ENCODE data around the gene REG3G.

The REG3G gene

DNA sequence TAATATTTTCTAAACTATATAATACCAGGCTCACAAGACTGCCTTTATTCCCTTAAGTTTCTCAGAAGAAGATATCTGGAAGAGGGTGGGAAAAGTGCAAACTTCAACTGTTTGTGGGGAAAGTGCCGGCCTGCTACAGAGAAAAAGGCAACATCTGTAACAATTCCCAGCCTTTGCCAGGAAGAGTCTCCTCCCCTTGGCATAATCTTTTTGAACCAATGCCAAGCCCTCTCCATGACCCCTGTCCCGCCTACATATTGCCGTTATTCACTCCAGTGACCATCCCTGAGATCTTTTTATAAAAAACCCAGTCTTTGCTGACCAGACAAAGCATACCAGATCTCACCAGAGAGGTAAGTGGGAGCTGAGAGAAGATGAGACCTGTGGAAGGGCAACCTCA, at the start of gene REG3G:
TSS of gene REG3G (plus strand) at position 282 of the 400 bp plus-strand sequence. CDS start 392 bp downstream, outside the sequence.
- no peak for DNase-seq

DNA sequence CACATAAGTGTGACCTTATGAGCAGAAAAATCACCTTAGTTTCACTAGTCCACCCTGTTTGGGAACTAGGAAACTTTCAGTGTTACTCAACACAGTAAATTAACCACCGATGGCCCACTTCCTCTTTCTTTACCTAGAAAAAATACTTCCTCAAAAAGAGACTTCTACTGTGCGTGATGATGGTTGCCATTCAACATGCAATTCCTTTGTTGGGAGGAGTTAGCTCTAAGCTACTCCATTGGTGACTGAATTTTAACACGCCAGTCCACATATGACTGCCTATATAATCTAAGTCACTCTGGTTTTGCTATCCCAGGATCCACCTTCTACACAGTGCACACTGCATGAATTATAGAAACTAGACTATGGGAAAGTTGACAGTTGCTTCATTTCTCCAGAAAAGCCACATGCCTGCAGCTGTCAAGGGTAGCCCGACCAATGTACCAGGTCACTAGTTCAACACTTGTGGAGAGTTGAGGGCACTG, 47.8 kb upstream of the REG3G start:
- no peak for DNase-seq

DNA sequence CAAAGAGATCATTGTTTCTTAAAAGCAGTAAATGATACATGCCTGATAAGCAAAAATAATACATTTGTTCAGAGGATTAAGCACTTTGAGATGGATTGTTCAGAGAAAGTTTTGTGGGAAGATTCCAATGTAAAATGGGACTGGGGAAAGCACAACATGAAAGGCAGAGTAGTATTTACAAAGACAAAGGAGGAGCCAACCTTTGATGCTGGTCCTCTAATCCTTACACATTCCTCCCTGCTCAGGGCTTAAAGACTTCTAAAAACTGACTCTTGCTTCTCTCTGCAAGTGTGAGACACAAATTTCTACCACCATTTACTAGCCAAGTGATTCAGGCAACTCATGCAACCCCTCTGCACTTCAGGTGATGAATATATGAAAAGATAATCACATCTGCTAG, 47.2 kb upstream of the REG3G start:
- no peak for DNase-seq

DNA sequence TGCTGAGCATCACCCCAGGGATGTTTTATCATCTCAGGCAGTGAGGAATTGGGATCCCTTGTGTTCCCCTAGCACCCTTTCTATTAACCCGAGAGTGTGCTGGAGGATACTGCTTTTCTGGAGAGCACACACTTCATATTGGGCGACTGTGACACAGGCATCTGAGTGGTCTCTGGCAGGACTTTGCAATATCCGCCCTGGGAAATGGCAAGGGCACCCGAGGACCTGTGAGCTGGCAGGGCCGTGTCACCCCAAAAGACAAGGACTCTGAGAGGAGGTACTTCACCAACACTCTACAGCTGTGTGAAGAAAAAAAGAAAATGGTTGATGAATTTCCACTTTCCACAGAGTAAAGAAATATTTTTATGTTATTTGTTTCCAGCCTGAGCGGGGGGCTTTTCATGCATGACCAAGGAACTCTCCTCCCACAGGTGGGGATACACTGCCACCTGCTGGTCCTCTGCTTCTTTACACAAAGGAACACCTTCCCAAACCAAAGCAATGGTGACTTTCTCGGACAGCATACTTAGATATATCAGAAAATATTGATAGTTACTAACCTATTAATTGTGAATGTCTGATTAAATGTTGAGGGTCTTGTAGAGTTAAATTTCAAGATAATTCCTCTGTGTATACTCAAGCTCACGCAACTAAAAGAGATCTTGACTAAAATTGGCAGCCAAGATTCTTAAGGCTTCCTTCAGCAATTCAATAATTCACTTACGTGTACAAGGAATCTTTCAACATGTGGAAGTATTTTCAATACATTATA, 45.9 kb upstream of the REG3G start:
- no peak for DNase-seq

DNA sequence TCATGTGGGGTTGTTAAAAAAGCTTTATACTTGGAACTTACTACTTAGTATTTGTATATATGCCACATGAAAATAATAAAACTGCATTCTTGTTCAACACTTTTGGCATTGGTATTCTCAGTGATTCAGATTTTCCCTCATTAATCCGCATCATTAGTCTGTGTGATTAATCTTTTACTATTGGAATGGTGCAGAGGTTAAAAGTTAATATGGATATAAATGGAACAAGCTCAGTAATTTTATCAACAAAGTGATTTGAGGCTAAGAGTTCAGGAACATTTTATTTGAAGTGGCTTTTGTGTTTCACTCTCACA, 45.4 kb upstream of the REG3G start:
- DNase-seq, result no peak

DNA sequence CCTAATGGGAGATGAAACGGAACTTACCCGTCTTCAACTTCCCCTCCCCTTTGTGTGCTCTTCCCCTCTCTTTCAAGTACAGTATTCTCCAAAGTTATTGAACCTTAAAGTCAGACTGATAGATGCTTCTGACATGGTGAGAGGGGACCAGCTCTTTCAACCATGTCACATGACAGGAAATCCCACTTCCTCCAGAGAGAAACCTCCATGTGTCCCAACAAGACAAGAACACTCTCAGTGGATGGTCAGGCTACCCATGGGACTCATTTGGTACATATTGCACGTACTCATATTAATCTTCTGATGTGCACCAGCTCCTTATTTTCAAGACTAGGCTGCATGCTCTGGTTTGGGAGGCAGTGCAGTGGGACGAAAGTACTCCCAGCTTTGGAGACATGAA, 44.6 kb upstream of the REG3G start:
- no peak for DNase-seq

DNA sequence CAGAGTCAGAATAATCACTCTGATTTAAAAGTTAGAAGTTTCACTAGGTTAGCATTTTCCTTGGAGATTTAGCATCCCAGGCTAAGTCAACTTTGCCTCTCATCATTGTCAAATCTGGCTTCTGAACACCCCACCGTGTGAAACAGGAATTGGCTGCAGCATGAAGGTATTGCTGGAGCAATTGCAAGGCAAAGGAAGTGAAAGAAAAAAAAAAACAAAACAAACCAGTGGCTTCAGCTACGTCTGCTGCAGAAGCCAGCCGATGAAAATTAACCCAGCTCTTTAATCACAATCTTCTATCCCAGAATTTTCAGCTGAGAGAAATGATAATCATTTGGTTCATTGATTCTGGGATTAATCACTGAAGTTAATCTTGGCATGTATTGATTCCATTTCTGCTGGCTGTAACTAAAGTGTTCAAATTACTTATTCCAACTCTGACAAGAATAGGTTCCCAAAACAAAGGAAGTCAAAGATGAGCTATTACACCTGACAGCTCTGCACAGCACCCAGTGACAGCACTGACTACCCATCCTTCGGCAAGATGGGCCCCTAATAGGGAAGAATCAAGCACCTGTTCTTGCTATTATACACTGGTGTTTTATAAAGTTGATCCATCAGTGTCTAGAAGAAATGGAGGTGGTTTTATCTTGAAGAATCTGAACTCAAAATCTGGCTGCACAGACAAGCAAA, 42.7 kb upstream of the REG3G start:
- DNase-seq, result no peak

DNA sequence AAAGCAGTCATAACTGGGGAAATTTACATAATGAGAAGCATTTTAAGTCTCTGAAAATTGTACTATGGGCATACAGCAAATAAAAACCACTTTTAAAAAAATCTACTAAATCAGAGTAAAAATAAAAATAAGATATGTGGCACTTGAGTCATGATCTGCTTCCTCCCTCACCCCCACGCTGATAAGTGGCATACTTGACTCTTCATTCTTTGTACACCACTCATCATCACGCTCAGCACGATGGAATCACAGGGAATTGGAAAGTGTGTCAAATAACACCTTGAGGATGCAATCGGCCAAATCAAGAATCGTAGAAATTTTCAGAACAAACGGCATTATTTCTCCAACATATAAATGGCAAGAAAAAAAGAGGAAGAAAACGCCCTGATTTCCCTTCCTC, 41.1 kb upstream of the REG3G start:
- no peak for DNase-seq

DNA sequence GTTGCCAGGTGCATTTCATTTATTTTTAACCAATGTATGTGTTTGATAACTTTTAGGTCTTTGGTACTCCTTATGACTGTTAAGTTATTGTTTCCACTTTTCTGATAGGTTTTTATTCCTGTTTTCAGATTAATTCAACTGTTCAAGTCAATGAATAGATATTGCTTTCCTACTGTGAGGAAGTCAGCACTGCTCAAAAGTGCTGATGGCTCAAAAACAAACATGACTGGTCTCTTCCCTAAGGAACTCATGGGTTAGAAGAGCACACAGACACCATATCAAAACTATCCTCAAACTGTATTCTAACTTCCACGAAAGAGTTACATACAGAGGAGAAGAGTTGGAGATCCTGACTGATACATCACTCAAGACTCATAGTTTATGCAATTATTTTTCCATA, 39.9 kb upstream of the REG3G start:
- DNase-seq, result no peak

DNA sequence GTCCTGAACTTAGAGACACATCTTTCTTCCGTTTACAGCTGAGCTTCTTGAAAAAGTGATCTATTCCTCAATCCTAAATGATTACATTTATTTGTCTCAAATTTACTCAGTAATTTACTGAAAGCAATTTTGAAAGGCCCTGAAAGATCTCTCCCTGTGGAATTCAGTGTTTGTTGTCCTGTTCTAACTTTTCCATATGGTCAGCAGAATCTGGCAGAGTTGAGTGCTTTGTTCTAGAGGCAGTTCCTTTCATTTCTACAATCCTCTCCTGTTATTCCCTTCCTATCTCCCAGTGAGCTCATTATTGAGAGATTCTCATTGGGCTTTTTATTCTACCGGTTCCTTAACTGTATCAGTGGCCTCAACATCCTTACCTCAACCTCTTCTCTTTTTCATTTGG, 36.5 kb upstream of the REG3G start:
- DNase-seq, result no peak

DNA sequence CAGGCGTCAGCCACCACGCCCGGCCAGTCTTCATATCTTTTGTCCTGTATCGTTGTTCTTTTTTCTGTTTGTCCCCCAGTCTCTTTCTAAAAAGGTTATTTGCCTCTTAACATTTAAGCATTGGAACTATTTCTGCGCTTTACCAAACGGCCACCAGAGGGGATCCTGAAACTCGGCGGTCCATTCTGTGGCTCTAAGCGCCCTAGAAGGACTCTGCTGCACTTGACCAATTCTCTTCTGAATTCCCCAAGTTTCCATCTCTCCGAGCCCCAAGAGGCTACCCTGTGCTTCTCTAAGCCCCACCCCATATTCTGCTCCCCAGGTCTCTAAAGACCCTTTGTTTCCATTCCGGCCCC, 33.1 kb upstream of the REG3G start:
- DNase-seq, result no peak

DNA sequence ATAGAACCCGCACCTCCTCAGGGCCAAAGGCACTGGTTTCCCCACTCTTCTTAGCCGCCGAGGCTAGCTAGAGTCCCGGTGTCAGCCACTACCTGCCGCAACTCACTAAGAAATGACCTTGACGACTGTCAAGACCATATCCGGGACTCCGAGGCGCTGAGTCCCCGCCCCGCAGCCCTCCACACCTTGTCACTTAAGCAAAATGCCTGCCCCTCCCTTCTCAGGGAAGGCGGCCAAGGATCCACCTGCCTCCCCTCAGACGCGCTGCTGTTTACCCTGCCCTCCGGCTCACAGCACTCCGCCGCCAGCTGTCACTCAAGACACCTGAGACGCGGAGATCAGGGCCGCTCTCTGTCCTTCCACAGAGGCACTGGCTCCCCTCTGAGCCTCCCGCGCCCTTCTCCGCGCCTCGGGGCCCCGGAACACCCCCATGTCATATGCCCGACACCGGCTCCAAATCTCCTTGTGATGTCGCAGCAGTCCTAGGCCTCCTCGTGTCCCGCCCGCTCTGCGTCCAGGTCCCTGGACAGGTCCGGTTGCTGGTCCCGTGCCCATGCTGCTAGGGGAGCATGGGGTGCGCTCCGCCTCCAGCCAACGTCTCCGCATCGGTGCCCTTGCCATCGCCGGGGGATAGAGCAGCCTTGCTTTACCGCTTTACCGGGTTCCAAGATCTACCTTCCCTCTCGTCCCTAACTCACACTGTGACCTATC, 32.5 kb upstream of the REG3G start:
- DNase-seq, result no peak

DNA sequence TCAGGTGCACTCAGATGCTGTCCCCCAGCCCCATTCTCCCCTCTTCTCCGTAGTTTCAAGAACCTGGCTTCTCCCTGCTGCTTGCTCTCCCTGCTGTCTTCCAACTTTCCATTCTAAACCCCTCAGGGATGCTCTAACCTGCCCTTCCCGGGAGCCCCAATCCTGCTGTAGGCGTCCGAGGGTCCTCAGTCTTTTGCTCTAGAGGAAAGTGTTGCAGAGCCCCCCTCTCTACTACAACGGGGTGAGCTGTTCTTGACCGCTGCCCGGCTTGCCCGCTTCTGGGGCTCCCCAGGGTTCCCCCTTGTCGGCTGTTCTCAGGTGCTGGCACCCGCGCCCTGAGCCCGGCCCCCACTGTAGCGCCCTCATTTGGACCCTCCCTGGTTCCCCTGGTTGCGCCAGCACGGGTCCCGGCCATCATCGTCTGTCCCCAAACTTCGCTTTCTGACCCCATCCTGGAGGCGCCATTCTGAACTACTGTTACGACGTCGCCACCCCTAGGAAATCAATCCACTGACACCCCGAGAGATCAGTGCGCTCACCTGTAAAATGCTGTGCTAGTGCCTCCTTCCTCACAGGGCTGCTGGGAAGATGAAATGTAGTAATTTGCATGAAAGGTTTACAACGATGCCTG, 31.9 kb upstream of the REG3G start:
- no peak for DNase-seq

DNA sequence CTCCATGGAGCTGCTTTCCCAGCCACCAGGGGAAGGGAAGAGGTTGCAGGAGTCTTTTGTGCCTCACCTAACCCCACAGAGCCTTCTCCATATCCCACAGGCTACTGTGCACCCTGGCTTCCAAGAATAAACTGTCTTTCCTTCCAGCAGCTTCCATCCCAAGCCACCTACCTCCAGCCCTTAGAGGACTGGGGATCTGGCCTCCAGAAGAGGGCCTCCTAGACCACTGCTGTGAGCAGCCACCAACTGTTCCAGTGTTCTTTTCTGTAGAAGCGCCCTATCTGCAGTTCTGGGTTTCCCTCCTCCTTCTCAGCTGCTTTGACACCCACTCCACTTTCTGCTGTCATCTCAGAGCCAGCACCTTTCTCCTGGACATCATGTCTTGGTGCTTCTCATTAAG, 30.7 kb upstream of the REG3G start:
- DNase-seq, result no peak

DNA sequence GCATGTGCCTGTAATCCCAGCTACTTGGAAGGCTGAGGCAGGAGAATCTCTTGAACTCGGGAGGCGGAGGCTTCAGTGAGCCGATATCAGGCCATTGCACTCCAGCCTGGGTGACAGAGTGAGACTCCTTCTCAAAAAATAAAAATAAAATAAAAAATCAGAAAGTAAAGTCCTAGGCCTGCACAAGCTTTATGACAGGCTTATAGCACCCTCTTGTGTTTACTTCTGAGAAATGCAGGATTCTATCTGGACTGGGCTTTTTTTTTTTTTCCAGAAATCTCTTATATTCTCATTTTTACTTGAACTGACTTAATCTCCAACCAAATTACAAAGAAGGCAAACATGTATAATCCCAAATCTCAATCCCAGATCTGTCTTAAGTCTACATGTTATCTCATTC, 26.1 kb upstream of the REG3G start:
- DNase-seq, result no peak

DNA sequence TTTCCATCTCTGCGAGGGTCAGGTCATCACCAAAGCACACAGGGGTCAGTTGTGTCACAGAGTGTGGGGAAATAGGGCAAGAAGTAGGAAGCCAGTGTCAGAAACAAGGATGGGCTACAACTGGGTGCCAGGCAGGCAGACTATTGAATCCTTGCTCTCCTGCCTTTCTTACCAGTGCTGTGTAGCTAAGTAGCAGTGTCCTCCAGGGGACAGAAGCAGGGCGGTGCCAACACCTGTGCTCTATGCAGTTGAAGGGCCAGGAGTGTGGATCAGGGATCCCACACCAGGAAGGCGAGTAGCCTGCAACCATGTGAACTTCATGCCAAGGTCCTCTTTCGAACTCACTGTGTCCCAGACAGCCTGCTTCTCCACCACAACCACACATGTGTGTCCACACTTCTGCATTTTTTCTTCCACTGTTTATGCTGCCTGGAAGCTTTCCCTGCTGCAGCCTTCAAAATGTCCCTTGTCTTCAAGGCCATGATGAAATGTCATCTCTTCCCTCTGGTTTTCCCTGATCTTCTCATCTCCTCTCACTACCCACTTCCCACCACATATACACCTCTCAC, 25.4 kb upstream of the REG3G start:
- DNase-seq, result no peak

DNA sequence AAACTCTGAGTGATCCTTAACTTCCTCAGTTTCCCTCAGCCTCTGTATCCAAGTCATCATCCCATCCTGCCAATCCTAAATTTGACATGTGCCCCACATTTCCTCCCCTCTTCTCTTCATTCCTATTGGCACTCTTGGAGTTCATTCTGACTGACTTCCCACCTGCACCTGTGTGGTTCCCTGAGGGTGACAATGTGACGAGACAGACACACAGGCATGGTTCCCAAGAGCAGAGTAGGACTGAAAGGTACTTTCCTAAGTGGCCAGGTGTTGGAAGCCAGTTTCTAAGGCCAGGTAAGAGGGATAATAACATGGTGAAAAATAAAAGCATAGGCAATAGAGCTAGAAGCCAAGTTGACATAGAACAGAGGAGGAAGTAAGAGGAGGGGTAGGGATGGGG, 24.2 kb upstream of the REG3G start:
- no peak for DNase-seq

DNA sequence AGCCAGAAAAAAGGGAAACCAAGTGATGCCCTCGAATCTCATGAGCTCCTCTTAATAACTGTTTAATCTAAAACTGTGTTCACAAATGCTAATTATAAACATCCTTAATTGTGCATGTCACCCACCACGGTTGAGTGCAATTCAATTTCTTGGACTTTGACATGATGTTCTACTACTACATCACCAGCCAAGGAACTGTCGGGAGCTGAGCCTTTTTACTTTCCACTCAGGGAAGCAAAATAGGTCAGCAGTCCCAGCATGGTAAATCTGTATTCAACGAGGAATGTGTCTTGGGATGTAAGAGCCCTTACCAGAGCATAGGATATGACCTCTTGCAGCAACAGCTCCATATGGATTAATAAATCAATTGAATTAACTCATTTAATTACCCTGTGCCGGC, 20.8 kb upstream of the REG3G start:
- no peak for DNase-seq

DNA sequence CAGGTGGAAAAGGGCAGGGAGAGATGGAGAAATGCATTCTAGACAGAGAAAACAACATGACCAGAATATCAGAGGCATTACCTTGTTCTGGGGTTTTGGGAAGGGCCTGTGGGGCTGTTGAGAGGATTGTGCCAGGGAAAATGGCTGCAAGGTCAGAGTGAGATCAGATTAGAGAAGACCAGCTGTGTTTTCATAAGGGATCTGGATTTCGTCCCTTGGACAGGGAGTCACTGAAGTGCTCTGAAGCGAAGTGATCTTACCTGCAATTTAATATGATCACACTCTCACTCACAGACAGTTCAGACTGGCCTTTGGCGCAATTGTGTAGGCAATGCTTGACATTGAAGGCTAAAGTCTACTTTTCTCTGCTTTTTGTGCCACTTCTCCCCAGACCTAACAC, 20.3 kb upstream of the REG3G start:
- no peak for DNase-seq

DNA sequence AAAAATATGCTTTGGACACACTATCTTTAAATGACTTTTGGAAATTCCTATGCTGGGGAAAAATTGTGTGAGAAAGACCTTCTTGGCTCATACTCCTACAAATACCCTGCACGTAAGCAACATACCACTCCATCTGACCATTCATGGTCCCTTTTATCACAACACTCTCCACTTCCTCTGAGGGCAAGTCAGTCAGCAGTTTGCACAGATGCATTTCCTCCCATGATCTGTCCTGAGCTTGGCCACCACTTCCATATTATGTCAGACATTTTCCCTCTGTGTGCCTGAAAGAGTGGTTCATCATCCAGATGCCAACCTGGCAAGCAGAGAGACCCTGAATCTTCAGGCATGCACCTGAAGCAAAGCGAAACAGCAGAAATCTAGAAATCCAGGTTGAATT, 16.1 kb upstream of the REG3G start:
- DNase-seq, result no peak

DNA sequence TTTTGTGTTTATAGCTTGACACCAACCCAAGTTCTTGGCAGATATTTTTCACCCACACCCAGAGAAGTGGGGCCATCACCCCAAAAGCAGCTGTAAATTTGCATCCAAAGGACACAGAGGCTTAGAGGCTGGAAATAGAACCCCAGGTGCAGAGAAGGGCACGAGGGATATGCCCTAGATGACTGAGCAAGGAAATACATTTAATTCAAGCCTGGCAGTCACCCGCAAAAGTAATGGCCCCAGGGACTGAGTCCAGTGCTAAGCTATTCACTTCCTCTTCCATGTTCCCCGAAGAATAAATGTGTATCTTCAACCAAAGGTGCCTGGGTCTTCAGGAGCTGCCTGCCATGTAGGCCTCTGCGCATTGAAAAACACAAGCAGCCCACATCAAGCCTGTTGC, 14.0 kb upstream of the REG3G start:
- no peak for DNase-seq

DNA sequence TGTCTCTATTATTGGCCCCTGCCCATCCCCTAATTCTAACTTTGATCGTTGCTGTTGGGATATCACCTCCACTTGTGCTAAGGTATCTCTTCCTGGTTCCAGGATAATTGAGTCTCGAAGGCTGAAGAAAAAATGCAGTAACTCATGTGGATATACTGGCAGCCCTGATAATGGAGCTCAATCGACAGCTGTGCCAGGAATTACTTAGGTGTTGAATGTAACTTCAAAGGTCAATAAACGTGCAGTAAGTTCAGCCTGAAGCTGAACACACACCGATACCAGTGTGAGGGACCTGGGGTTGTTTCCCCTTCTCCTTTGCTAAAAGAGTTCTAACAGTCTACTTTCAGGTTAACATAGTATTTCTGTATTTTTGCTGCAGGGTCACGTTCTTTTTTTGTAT, 11.9 kb upstream of the REG3G start:
- no peak for DNase-seq

DNA sequence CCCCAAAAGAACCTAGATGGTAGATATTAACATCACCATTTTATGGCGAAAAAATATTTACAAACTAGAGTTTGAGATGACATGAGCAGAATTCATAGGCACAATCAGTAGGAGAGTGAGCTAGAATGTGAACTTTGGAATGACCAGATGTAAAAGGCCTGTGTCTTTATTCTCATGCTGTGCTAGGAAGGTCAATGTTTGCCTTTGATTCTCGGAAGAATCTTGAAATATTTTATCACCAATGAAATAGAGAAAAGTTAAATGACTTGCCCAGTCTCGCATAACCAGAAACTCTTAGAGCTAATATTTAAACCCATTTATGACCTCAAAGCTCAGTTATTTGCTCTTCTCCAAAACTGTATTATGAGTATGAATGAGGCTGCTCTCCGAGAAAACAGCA, 9.2 kb upstream of the REG3G start:
- no peak for DNase-seq

DNA sequence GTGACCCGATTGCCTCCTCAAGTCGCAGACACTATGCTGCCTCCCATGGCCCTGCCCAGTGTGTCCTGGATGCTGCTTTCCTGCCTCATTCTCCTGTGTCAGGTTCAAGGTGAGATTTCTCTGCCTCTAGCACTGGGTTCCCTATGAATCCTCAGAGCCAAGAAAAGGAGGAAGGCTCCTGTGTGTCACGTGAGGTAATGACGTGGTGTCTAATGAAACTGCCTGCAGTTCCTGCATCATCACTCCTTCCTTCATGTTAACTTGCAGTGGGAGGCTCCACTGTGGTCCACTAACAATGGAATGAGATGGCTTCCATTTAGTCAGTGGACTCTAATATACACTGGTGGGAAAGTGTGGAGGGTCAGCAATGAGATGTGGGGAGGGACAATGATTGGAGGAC, 559 bp downstream of the REG3G start:
- no peak for DNase-seq
